GM12878 (cell line): Measurements from ENCODE around the gene MYO7A. TPM values are rescaled to one million over a fixed set of nuclear protein-coding genes. Genes with fewer than 3 reads are reported as not detected.

Source experiments
- ATAC-seq: fragments of 200-7000 bp; cut with Tn5 transposase; 3 replicates; pipeline ENCODE4 v1.9.1; 2020; ENCODE audit warnings: mild to moderate bottlenecking, moderate library complexity
- BruUV-seq: library from RNA; stranded (reverse); fragments of 400-500 nt; replicated peaks from 2 replicates; lab custom pipeline; 2021; lab: Mats Ljungman, UMichigan
- CTCF ChIA-PET: fragments of 300-600 bp; sonication (Branson Sonifier 250); formaldehyde crosslinking; extraction: SDS; loops from one replicate; lab custom pipeline; 2021; ENCODE audit warnings: inconsistent platforms; lab: Yijun Ruan, JAX
- POLR2A ChIA-PET: fragments of 350-600 bp; formaldehyde crosslinking; extraction: SDS; loops from one replicate; lab custom pipeline; 2021; ENCODE audit warnings: inconsistent platforms; lab: Charles Lee
- RAD21 ChIA-PET: fragments of 300-600 bp; sonication (Branson Sonifier 250); formaldehyde crosslinking; loops from one replicate; lab custom pipeline; 2023; ENCODE audit warnings: antibody characterized with exemption; ENCODE audit not compliant: unreplicated experiment; lab: Charles Lee
- SMC1A ChIA-PET: fragments of 300-600 bp; sonication (Branson Sonifier 250); formaldehyde crosslinking; loops from one replicate; lab custom pipeline; 2023; ENCODE audit not compliant: unreplicated experiment, uncharacterized antibody; lab: Charles Lee
- DNase-seq: peaks from one replicate; pipeline ENCODE4 v3.0.0-alpha.2; 2011; ENCODE audit warnings: low read depth, low spot score
- FAIRE-seq: peaks from 3 replicates; lab custom pipeline; 2011; peaks lifted over from hg19 to GRCh38; lab: Jason Lieb, UNC
- H2AFZ ChIP-seq: 2 replicates; pipeline ENCODE4 v1.6.0; 2011; ENCODE audit warnings: low read depth, low read length, control low read depth; ENCODE audit not compliant: control insufficient read depth
- H3K27ac ChIP-seq: 2 replicates; pipeline ENCODE4 v1.5.1; 2011; ENCODE audit warnings: control low read depth; ENCODE audit not compliant: control insufficient read depth, insufficient read depth
- H3K27me3 ChIP-seq, 2 experiments: replicated peaks in 1 of 2; 2 replicates each; pipeline versions ENCODE4 v1.6.0 to v1.6.1; 2011; ENCODE audit warnings: low read length in 1 of 2; ENCODE audit not compliant: control insufficient read depth in 2 of 2, insufficient read depth in 2 of 2
- H3K36me3 ChIP-seq, 2 experiments: 2 replicates each; pipeline ENCODE4 v1.5.1; 2011; ENCODE audit warnings: low read length in 1 of 2; ENCODE audit not compliant: control insufficient read depth in 2 of 2, insufficient read depth in 2 of 2
- H3K4me1 ChIP-seq: 2 replicates; pipeline ENCODE4 v1.6.1; 2011; ENCODE audit warnings: mild to moderate bottlenecking, low read length, moderate library complexity, mixed read lengths; ENCODE audit not compliant: control insufficient read depth, insufficient read depth
- H3K4me2 ChIP-seq: 2 replicates; pipeline ENCODE4 v1.6.0; 2011; ENCODE audit warnings: control low read depth; ENCODE audit not compliant: control insufficient read depth, insufficient read depth
- H3K4me3 ChIP-seq: fragments of 200-600 bp; sonication (generic); 2 replicates; pipeline ENCODE4 v1.5.1; 2016
- H3K79me2 ChIP-seq: 2 replicates; pipeline ENCODE4 v1.6.0; 2011; ENCODE audit warnings: low read length; ENCODE audit not compliant: control insufficient read depth, insufficient read depth
- H3K9ac ChIP-seq: 2 replicates; pipeline ENCODE4 v1.8.0; 2011; ENCODE audit warnings: low read length, control low read depth, mixed read lengths; ENCODE audit not compliant: control insufficient read depth, insufficient read depth
- H3K9me3 ChIP-seq: replicated peaks from 3 replicates; pipeline ENCODE4 v1.5.1; 2011; ENCODE audit warnings: mild to moderate bottlenecking, low read length; ENCODE audit not compliant: control insufficient read depth, insufficient read depth
- H4K20me1 ChIP-seq: 2 replicates; pipeline ENCODE4 v1.6.0; 2011; ENCODE audit not compliant: control insufficient read depth, insufficient read depth
- CBX5 ChIP-seq: sonication (generic); IDR thresholded peaks from 2 replicates; pipeline ENCODE4 v1.6.1; 2016; ENCODE audit warnings: low read depth, moderate library complexity, mild to moderate bottlenecking, inconsistent platforms
- CHD1 ChIP-seq: IDR thresholded peaks from 2 replicates; pipeline ENCODE4 v1.6.1; 2012; ENCODE audit warnings: low read depth, low read length, improper control_type of control experiment
- DPF2 ChIP-seq: fragments of 450-650 bp; IDR thresholded peaks from 2 replicates; pipeline ENCODE4 v1.6.1; 2017; ENCODE audit warnings: mild to moderate bottlenecking
- EZH2 ChIP-seq: IDR thresholded peaks from 2 replicates; pipeline ENCODE4 v1.6.1; 2012; ENCODE audit warnings: low read depth, mild to moderate bottlenecking, control low read depth, inconsistent platforms, low read length, borderline replicate concordance; ENCODE audit not compliant: control insufficient read depth
- GATAD2B ChIP-seq: fragments of 450-650 bp; conservative IDR thresholded peaks from 2 replicates; pipeline ENCODE4 v1.6.1; 2017; ENCODE audit warnings: low read depth, mild to moderate bottlenecking, moderate library complexity
- HCFC1 ChIP-seq: fragments of 150-350 bp; IDR thresholded peaks from 2 replicates; pipeline ENCODE4 v1.6.1; 2014; ENCODE audit warnings: low read length
- HDAC2 ChIP-seq: fragments of 200-600 bp; sonication (generic); IDR thresholded peaks from 2 replicates; pipeline ENCODE4 v1.6.1; 2017
- HDAC6 ChIP-seq: fragments of 200-600 bp; sonication (generic); IDR thresholded peaks from one replicate; pipeline ENCODE4 v1.8.0; 2017; ENCODE audit warnings: antibody characterized with exemption; ENCODE audit not compliant: unreplicated experiment
- IKZF2 ChIP-seq, 2 experiments: fragments of 450-650 bp; IDR thresholded peaks; 2 replicates each; pipeline ENCODE4 v1.6.1; 2017; ENCODE audit warnings: mild to moderate bottlenecking in 2 of 2, moderate library complexity in 2 of 2
- IRF3 ChIP-seq: fragments of 450-650 bp; IDR thresholded peaks from 2 replicates; pipeline ENCODE4 v1.6.1; 2014; ENCODE audit warnings: mild to moderate bottlenecking
- LARP7 ChIP-seq: fragments of 450-650 bp; IDR thresholded peaks from 2 replicates; pipeline ENCODE4 v1.6.1; 2017; ENCODE audit warnings: mild to moderate bottlenecking
- MEF2B ChIP-seq: fragments of 450-650 bp; IDR thresholded peaks from 2 replicates; pipeline ENCODE4 v1.6.1; 2018; ENCODE audit warnings: mild to moderate bottlenecking, moderate library complexity; ENCODE audit not compliant: partially characterized antibody, poor library complexity, severe bottlenecking
- MYB ChIP-seq: fragments of 150-350 bp; IDR thresholded peaks from 2 replicates; pipeline ENCODE4 v1.6.1; 2014; ENCODE audit warnings: mild to moderate bottlenecking, low read depth, low read length, borderline replicate concordance
- NFXL1 ChIP-seq: fragments of 450-650 bp; IDR thresholded peaks from 2 replicates; pipeline ENCODE4 v1.6.1; 2017; ENCODE audit warnings: antibody characterized with exemption, mild to moderate bottlenecking, borderline replicate concordance
- SMAD1 ChIP-seq: fragments of 450-650 bp; IDR thresholded peaks from 2 replicates; pipeline ENCODE4 v1.6.1; 2018; ENCODE audit warnings: mild to moderate bottlenecking, low read depth; ENCODE audit not compliant: partially characterized antibody
- STAT1 ChIP-seq: fragments of 450-650 bp; conservative IDR thresholded peaks from 2 replicates; pipeline ENCODE4 v1.6.1; 2014; ENCODE audit warnings: antibody characterized with exemption, mild to moderate bottlenecking
- TCF3 ChIP-seq: IDR thresholded peaks from 2 replicates; pipeline ENCODE4 v1.6.1; 2012; ENCODE audit warnings: low read depth, mild to moderate bottlenecking, low read length, borderline replicate concordance; ENCODE audit not compliant: insufficient read depth
- YBX1 ChIP-seq: fragments of 450-650 bp; IDR thresholded peaks from 2 replicates; pipeline ENCODE4 v1.6.1; 2016; ENCODE audit warnings: antibody characterized with exemption
- ZNF24 ChIP-seq: fragments of 450-650 bp; IDR thresholded peaks from 2 replicates; pipeline ENCODE4 v1.6.1; 2017; ENCODE audit warnings: antibody characterized with exemption, mild to moderate bottlenecking
- WGBS: methylation state at CpG from one replicate; pipeline ENCODE4 v1.1.6; 2016; ENCODE audit warnings: low lambda C conversion rate; ENCODE audit not compliant: insufficient replicate concordance, insufficient coverage; ENCODE audit errors: missing lambda C conversion rate; 5-methylcytosine and 5-hydroxymethylcytosine counted together
- in situ Hi-C: fragments of 300-500 bp; cut with MboI; formaldehyde crosslinking; loops from 9 replicates; pipeline ENCODE4 v1.14.3; 2018; ENCODE audit warnings: mixed read lengths
- intact Hi-C: fragments of 100-400 bp; cut with micrococcal nuclease; formaldehyde crosslinking; loops from one replicate; pipeline ENCODE4 v1.14.2; 2022; ENCODE audit not compliant: unreplicated experiment
- polyA plus RNA-seq, 11 experiments: library from polyadenylated mRNA; depleted of rRNA in 4 of 11; unstranded in 6 of 11; stranded (reverse) in 5 of 11; fragments of >200 nt; fragmentation: Nextera tagmentation in 4 of 11; fragmentation: Illumina TruSeq in 1 of 11; extraction: Ambion mirVana in 4 of 11; extraction: Trizol in 1 of 11; gene quantifications; 1 replicate in 1 of 11; 2 replicates in 10 of 11; pipeline versions ENCODE4 v1.2.1 to v1.2.3, GENCODE V29; 2011 to 2016; ENCODE audit warnings: inconsistent platforms in 2 of 11, missing spikeins in 2 of 11, low read depth in 1 of 11
- total RNA-seq, 4 experiments: library from RNA; depleted of rRNA in 3 of 4; stranded (reverse); fragments of >200 nt in 3 of 4; fragmentation: Illumina TruSeq in 1 of 4; extraction: Trizol in 1 of 4; gene quantifications; 2 replicates each; pipeline versions ENCODE4 v1.2.1 to v1.2.3, GENCODE V29; 2013 to 2021
- TF ChIP-seq, protein P1 (sequence below): fragments of 450-650 bp; IDR thresholded peaks from 2 replicates; pipeline ENCODE4 v1.6.1; 2018; ENCODE audit warnings: borderline replicate concordance, mild to moderate bottlenecking; ENCODE audit not compliant: partially characterized antibody

Gene MYO7A
- total and polyA plus RNA-seq, 10 of the 15 experiments (the other 5 are each of a cell fraction or from before 2014, with no cell fraction given): 0.01 to 0.21 (median 0.04) TPM; not detected in 6

GRCh38 chr11:77159219-77159936 is 31.3 kb downstream of the MYO7A start:
- H3K4me2 ChIP-seq: no peak overlapping the region
- ChIA-PET SMC1A (interaction anchor here (0.6 kb wide), 1 partner anchor 1604 kb away, joined by 3 read pairs; no protein-coding TSS in a partner anchor), RAD21 (no interaction called here), CTCF (no interaction called here), POLR2A (no interaction called here)
- no peak for ATAC-seq
- H3K27me3 ChIP-seq: no peaks in the 10 kb centered on the region; a peak in 2 of 4 replicates
- no peak for DNase-seq
- no peak overlapping the region for H3K9ac ChIP-seq
- TF ChIP-seq LARP7 (no peak), HCFC1 (no peak), HDAC2 (no peak), EZH2 (no peak), IRF3 (no peak), NFXL1 (no peak), YBX1 (no peak), MYB (no peak), CHD1 (no peak), GATAD2B (no peak), STAT1 (no peak), SMAD1 (no peak), ZNF24 (no peak), CBX5 (no peak), IKZF2 (IDR thresholded peaks at IDR 0.05) (no peak), HDAC6 (no peak), TCF3 (no peak), DPF2 (no peak), MEF2B (no peak)
- TF ChIP-seq, protein P1, sequence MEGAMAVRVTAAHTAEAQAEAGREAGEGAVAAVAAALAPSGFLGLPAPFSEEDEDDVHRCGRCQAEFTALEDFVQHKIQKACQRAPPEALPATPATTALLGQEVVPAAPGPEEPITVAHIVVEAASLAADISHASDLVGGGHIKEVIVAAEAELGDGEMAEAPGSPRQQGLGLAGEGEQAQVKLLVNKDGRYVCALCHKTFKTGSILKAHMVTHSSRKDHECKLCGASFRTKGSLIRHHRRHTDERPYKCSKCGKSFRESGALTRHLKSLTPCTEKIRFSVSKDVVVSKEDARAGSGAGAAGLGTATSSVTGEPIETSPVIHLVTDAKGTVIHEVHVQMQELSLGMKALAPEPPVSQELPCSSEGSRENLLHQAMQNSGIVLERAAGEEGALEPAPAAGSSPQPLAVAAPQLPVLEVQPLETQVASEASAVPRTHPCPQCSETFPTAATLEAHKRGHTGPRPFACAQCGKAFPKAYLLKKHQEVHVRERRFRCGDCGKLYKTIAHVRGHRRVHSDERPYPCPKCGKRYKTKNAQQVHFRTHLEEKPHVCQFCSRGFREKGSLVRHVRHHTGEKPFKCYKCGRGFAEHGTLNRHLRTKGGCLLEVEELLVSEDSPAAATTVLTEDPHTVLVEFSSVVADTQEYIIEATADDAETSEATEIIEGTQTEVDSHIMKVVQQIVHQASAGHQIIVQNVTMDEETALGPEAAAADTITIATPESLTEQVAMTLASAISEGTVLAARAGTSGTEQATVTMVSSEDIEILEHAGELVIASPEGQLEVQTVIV: no peak
- in situ Hi-C loops (no loop called here), intact Hi-C loops (no loop called here)
- no peak overlapping the region for H3K4me3 ChIP-seq
- no peaks in the 10 kb centered on the region for H4K20me1 ChIP-seq
- no peak overlapping the region for H3K27ac ChIP-seq
- H2AFZ ChIP-seq: no peak overlapping the region
- no peaks in the 10 kb centered on the region for H3K36me3 ChIP-seq
- H3K4me1 ChIP-seq: no peaks in the 10 kb centered on the region
- no peaks in the 10 kb centered on the region for H3K79me2 ChIP-seq
- no peaks in the 10 kb centered on the region for H3K9me3 ChIP-seq
- BruUV-seq: no TSS peak
- no peak for FAIRE-seq
- WGBS: 0% methylated on average over 3 of the region's 4 CpGs
